Duodenal mucosa (tissue), 2 donors: ENCODE results near the gene SLC25A13.
A peak's percentile ranks its signal among the peaks of the same experiment; 100 is the strongest.
"Not testable (repeated sequence)": the region's sequence is repeated elsewhere in the genome, so short reads cannot be mapped to it uniquely, and the experiment has no call there.

Experiments
- H3K27ac ChIP-seq: one replicate; pipeline ENCODE4 v1.7.0; 2013; ENCODE audit warnings: low read depth, low read length
- H3K27me3 ChIP-seq, 2 donors: one replicate each; pipeline ENCODE4 v1.7.0; 2013; ENCODE audit warnings: low read length in 2 of 2, control low read depth in 1 of 2; ENCODE audit not compliant: insufficient read depth in 2 of 2, control insufficient read depth in 1 of 2
- H3K36me3 ChIP-seq, 2 donors: one replicate each; pipeline ENCODE4 v1.7.0; 2013; ENCODE audit warnings: low read length in 2 of 2, control low read depth in 1 of 2; ENCODE audit not compliant: insufficient read depth in 2 of 2, control insufficient read depth in 1 of 2
- H3K4me1 ChIP-seq, 2 donors: one replicate each; pipeline ENCODE4 v1.7.0; 2013; ENCODE audit warnings: low read length in 2 of 2, control low read depth in 1 of 2; ENCODE audit not compliant: insufficient read depth in 2 of 2, control insufficient read depth in 1 of 2
- H3K4me3 ChIP-seq, 2 donors: one replicate each; pipeline ENCODE4 v1.7.0; 2013; ENCODE audit warnings: low read length in 2 of 2, low read depth in 1 of 2
- H3K9ac ChIP-seq, 2 donors: one replicate each; pipeline ENCODE4 v1.7.0; 2013; ENCODE audit warnings: low read length in 2 of 2, low read depth in 1 of 2
- H3K9me3 ChIP-seq, 2 donors: one replicate each; pipeline ENCODE4 v1.7.0; 2013; ENCODE audit warnings: low read length in 2 of 2, control low read depth in 1 of 2; ENCODE audit not compliant: control insufficient read depth in 1 of 2

The SLC25A13 gene

DNA sequence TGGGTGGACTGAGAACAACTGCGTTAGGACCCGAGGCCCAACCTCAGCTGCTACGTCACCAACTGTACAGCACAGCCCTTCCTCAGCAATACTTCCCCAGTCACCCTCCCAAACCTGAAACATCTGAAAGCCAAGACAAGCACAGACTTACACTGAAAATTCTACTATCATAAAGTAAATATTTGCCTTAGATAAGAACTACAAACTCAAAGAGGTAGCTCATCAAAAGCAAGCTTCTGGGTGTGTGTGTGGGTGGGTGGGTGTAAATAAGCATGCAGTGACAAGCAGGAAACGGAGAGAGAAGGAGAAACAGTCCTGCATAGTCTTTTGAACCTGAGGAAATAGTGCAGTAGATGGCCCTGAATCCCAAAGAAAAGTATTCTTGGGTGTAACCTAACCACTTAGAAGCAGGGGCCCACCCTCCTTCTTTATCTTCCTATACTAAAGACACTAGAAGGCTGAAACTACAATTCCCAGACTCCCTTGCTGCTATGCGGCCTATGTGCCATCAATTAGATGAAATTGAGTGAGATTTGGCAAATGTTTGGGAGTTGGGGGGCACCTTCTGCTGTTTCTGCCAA is 18.7 kb downstream of the SLC25A13 start:
- H3K9ac ChIP-seq: no peak overlapping the region
- no peaks in the 10 kb centered on the region for H3K27me3 ChIP-seq
- peaks cover 0 to 3% of the 10 kb centered on the region in 2 donors for H3K36me3 ChIP-seq
- H3K4me3 ChIP-seq: peak overlapping the region in 1 of 2 donors; percentile 12
- peaks cover 12 to 25% of the 10 kb centered on the region in 2 donors for H3K4me1 ChIP-seq
- H3K9me3 ChIP-seq: no peaks in the 10 kb centered on the region
- H3K27ac ChIP-seq: no peak overlapping the region

- H3K9ac ChIP-seq: no peak overlapping the region
- H3K27me3 ChIP-seq: no peaks in the 10 kb centered on the region
- H3K4me3 ChIP-seq: no peak overlapping the region
- peaks cover 10 to 17% of the 10 kb centered on the region in 2 donors for H3K4me1 ChIP-seq
- no peak overlapping the region for H3K27ac ChIP-seq
- no peaks in the 10 kb centered on the region for H3K9me3 ChIP-seq
- H3K36me3 ChIP-seq: peaks cover 0 to 3% of the 10 kb centered on the region in 2 donors
Observed at GRCh38 chr7:96300986-96301385, 20.9 kb downstream of the SLC25A13 start.

DNA sequence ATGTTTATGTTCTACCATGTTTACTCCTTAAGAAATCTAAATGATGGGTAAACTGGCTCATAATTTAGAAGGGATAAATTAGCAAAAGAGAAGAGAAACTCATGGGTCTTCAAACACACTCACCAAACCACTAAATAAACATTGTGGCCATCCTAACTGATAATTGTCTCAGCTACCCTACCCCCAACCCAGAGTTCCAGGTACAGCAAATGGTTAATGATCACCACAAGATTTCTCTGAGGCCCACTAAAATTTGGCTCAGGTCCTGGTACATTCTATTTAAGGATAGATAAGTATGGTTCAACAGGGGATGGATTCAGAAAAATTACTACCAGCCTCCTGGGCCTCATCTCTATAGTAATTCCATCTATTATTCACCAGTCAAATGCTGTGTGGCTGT is 21.4 kb downstream of the SLC25A13 start:
- Histone ChIP-seq H3K9me3 (no peaks in the 10 kb centered on the region), H3K27me3 (no peaks in the 10 kb centered on the region), H3K4me3 (no peak overlapping the region), H3K27ac (no peak overlapping the region), H3K36me3 (peaks cover 0 to 3% of the 10 kb centered on the region in 2 donors), H3K9ac (no peak overlapping the region), H3K4me1 (peaks cover 6 to 12% of the 10 kb centered on the region in 2 donors)

DNA sequence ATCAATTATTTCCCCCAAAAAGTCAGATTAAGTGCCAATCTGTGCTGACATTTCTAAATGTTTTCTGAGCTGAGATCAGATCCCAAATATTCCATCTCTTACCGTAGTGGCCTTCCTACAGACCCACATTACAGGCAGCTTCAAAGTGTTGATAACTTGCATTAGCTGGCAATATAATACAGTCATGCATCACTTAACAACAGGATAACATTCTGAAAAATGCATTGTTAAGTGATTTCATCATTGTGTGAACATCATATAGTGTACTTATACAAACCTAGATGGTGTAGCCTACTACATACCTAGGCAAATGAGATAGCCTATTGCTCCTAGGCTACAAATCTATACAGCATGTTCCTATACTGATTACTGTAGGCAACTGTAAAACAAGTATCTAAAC is 22.4 kb downstream of the SLC25A13 start:
- Histone ChIP-seq H3K36me3 (peaks cover 0 to 3% of the 10 kb centered on the region in 2 donors), H3K9ac (no peak overlapping the region), H3K9me3 (no peaks in the 10 kb centered on the region), H3K4me1 (peaks cover 6 to 9% of the 10 kb centered on the region in 2 donors), H3K27ac (no peak overlapping the region), H3K4me3 (no peak overlapping the region), H3K27me3 (no peaks in the 10 kb centered on the region)

- Histone ChIP-seq H3K4me3 (no peak overlapping the region), H3K4me1 (no peaks in the 10 kb centered on the region), H3K9me3 (no peaks in the 10 kb centered on the region), H3K27me3 (no peaks in the 10 kb centered on the region), H3K27ac (no peak overlapping the region), H3K9ac (no peak overlapping the region), H3K36me3 (peaks cover 0 to 3% of the 10 kb centered on the region in 2 donors)
Observed at GRCh38 chr7:96297876-96298275, 24.0 kb downstream of the SLC25A13 start.

GRCh38 chr7:96297446-96297845 is 24.5 kb downstream of the SLC25A13 start:
- not testable (repeated sequence) for H3K9me3 ChIP-seq, H3K27me3 ChIP-seq, H3K4me3 ChIP-seq, H3K9ac ChIP-seq, H3K4me1 ChIP-seq, H3K27ac ChIP-seq, H3K36me3 ChIP-seq

DNA sequence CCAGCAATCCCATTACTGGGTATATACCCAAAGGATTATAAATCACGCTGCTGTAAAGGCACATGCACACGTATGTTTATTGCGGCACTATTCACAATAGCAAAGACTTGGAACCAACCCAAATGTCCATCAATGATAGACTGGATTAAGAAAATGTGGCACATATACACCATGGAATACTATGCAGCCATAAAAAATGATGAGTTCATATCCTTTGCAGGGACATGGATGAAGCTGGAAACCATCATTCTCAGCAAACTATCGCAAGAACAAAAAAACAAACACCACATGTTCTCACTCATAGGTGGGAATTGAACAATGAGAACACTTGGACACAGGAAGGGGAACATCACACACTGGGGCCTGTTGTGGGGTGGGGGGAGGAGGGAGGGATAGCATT is 28.0 kb downstream of the SLC25A13 start:
- H3K4me3 ChIP-seq, H3K9me3 ChIP-seq, H3K9ac ChIP-seq, H3K4me1 ChIP-seq, H3K27ac ChIP-seq, H3K27me3 ChIP-seq, H3K36me3 ChIP-seq: not testable (repeated sequence)

GRCh38 chr7:96287559-96287958 is 34.3 kb downstream of the SLC25A13 start:
- Histone ChIP-seq H3K36me3 (peaks cover 0 to 2% of the 10 kb centered on the region in 2 donors), H3K4me3 (no peak overlapping the region), H3K9ac (no peak overlapping the region), H3K9me3 (no peaks in the 10 kb centered on the region), H3K27ac (no peak overlapping the region), H3K4me1 (no peaks in the 10 kb centered on the region), H3K27me3 (no peaks in the 10 kb centered on the region)

DNA sequence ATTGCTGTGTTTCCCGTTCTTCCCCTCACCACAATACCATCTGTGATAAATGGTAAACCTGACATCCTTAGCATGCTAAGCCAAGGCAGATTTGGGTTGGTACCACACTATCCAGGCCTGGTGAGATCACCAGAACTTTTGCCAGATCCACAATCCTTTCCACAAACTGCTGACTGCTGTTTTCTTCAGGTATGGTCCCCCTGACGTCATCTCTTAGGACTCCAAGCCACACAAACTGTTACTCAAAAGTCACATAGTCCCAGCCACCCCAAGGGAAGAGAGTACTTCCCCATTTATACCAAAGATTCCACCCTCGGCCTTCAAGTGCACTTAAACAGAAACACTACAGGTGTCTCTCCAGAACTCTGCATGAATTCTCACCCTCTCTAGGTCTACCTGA is 34.8 kb downstream of the SLC25A13 start:
- H3K9me3 ChIP-seq: no peaks in the 10 kb centered on the region
- no peaks in the 10 kb centered on the region for H3K4me1 ChIP-seq
- H3K36me3 ChIP-seq: peaks cover 0 to 2% of the 10 kb centered on the region in 2 donors
- no peak overlapping the region for H3K27ac ChIP-seq
- H3K27me3 ChIP-seq: no peaks in the 10 kb centered on the region
- H3K9ac ChIP-seq: no peak overlapping the region
- no peak overlapping the region for H3K4me3 ChIP-seq

DNA sequence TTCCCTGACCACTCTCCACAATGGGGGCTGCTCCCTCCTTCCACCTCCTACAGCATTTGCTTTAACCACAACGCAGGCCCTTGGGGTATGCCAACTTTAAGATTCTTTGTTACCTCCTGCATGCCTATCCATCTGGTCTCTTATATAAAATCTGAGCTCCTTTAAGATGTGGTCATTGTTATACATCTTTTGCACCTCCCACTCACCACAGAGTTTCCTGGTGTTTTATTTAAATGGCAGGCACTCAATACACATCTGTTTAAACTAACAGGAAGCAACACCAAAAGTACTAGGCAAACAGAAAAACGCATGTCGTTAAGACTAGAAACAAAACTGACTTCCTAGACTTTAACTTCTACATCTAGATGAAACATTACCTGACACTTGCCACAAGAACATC is 36.3 kb downstream of the SLC25A13 start:
- H3K4me3 ChIP-seq: no peak overlapping the region
- no peaks in the 10 kb centered on the region for H3K9me3 ChIP-seq
- H3K9ac ChIP-seq: no peak overlapping the region
- H3K27ac ChIP-seq: no peak overlapping the region
- peaks cover 0 to under 1% of the 10 kb centered on the region in 2 donors for H3K4me1 ChIP-seq
- no peaks in the 10 kb centered on the region for H3K27me3 ChIP-seq
- H3K36me3 ChIP-seq: peaks cover 0 to 2% of the 10 kb centered on the region in 2 donors

DNA sequence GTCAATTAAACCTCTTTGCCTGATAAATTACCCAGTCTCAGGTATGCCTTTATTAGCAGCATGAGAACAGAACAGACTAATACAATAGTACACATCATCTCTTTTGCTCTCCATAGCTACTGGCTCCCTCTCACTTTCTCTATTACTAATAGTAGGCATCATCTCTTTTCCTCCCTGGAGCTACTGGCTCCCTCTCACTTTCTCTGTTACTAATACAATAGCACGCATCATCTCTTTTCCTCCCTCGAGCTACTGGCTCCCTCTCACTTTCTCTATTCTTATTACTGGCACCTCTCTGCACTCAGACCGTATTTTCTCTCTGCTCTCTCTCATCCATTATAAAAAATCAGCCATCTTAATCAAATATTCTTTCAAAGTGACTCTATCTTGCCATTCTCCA is 37.1 kb downstream of the SLC25A13 start:
- no peak overlapping the region for H3K9ac ChIP-seq
- H3K27me3 ChIP-seq: no peaks in the 10 kb centered on the region
- H3K36me3 ChIP-seq: peaks cover 1 to 2% of the 10 kb centered on the region in 2 donors
- no peak overlapping the region for H3K27ac ChIP-seq
- H3K4me1 ChIP-seq: peaks cover 0 to 6% of the 10 kb centered on the region in 2 donors
- H3K4me3 ChIP-seq: no peak overlapping the region
- H3K9me3 ChIP-seq: no peaks in the 10 kb centered on the region
